ENCODE measurements around the gene PPM1H. TPM values are rescaled to one million over a fixed set of nuclear protein-coding genes. Genes with fewer than 3 reads are reported as not detected.

Gene PPM1H
- total and polyA plus RNA-seq, 2 of the 8 experiments (the other 6 are each of a cell fraction or from before 2014, with no cell fraction given): 16.4 to 36.1 TPM

DNA sequence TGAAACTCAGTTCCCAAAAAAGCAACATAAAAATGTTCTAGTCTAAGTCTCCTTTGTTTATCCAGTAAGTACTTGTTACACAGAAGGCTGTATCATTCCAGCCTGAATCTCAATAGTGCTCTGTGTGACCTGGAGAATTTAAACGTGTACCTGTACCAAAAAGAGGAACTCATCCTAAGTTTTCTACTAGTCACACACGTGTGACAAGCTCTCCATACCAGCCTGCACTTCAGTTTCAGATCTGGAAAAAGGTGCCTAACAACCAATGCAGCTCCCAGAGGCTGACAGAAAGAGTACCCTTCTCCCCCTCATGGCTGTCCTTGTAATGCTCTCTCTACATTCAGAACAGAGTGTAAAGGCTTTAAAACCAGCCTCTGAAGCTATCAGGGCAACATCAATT, 27.4 kb downstream of the PPM1H start:
- Histone ChIP-seq H3K4me1 (replicated peaks in 1 of 4; ENCODE audit: control insufficient read depth in 3 of 4, insufficient read depth in 4 of 4, low read length in 3 of 4) (peaks cover 0 to 4% (median under 1%) of the 10 kb centered on the region in 4 experiments; a peak in 2 of 7 replicates), H3K36me3 (ENCODE audit: control insufficient read depth in 2 of 4, insufficient read depth in 4 of 4, low read length in 3 of 4) (no peaks in the 10 kb centered on the region), H3K4me2 (ENCODE audit: insufficient read depth in 1 of 2, low read depth in 2 of 2, low read length in 2 of 2) (no peak overlapping the region), H4K5ac (ENCODE audit: insufficient read length, low read depth, low read length) (no peak overlapping the region), H4K20me1 (replicated peaks in 1 of 2; ENCODE audit: control insufficient read depth in 1 of 2, insufficient read depth in 2 of 2, low read length in 2 of 2) (no peaks in the 10 kb centered on the region), H2AFZ (ENCODE audit: low read length) (no peak overlapping the region), H2BK120ac (replicated peaks; ENCODE audit: low read depth, low read length) (no peak overlapping the region), H3K23ac (ENCODE audit: insufficient read length) (no peak overlapping the region), H4K91ac (replicated peaks; ENCODE audit: insufficient read length, low read length) (no peak overlapping the region), H3K4me3 (ENCODE audit: extremely low read depth in 1 of 4, insufficient read depth in 2 of 4, low read depth in 3 of 4, low read length in 4 of 4) (no peak overlapping the region), H3K4ac (replicated peaks; ENCODE audit: insufficient read length, low read depth, low read length) (no peak overlapping the region), H4K8ac (ENCODE audit: extremely low read depth, insufficient read depth, low read length) (no peak overlapping the region), H3K9ac (replicated peaks in 1 of 4; ENCODE audit: extremely low read depth in 1 of 4, low read depth in 3 of 4, low read length in 3 of 4) (no peak overlapping the region), H3K27ac (ENCODE audit: low read depth, low read length) (no peak overlapping the region), H3K23me2 (ENCODE audit: low read depth, low read length) (no peaks in the 10 kb centered on the region), H3K79me2 (ENCODE audit: control insufficient read depth in 1 of 2, insufficient read depth in 2 of 2, low read length in 2 of 2) (peaks cover 4 to 17% of the 10 kb centered on the region in 2 experiments; a peak in 2 of 4 replicates), H2BK5ac (ENCODE audit: low read depth, low read length) (no peak overlapping the region), H3K18ac (ENCODE audit: extremely low read depth, low read length) (no peak overlapping the region), H3K14ac (ENCODE audit: insufficient read length) (no peak overlapping the region), H3K56ac (replicated peaks; ENCODE audit: insufficient read length, low read depth, low read length) (no peak overlapping the region), H3K79me1 (ENCODE audit: low read depth, low read length) (peaks cover 8% of the 10 kb centered on the region; the same call in 1 of the 2 replicates), H2AK5ac (ENCODE audit: low read depth, low read length) (no peak overlapping the region), H2BK20ac (ENCODE audit: low read length) (no peak overlapping the region), H3K27me3 (replicated peaks in 1 of 4; ENCODE audit: control insufficient read depth in 3 of 4, extremely low read depth in 1 of 4, insufficient read depth in 3 of 4, low read length in 3 of 4) (no peaks in the 10 kb centered on the region), H2BK12ac (ENCODE audit: low read depth, low read length) (no peak overlapping the region), H3K9me3 (ENCODE audit: insufficient read depth in 2 of 2, low read depth in 1 of 2, low read length in 1 of 2) (no peaks in the 10 kb centered on the region), H2BK15ac (ENCODE audit: low read length) (no peak overlapping the region)
- no peak for FAIRE-seq
- 64% methylated on average over 2 of the region's 2 CpGs; no CpG with 5 or more reads in 1 of the 2 experiments for WGBS, 2 experiments (ENCODE audit: extremely low coverage in 1 of 2, insufficient coverage in 1 of 2, insufficient read length in 1 of 2, insufficient replicate concordance in 2 of 2, low coverage in 1 of 2, low lambda C conversion rate in 2 of 2, missing lambda C conversion rate in 1 of 2)
- POLR2A ChIA-PET (ENCODE audit: partially characterized antibody): interaction anchor here (0.9 to 1.1 kb wide), 2 partner anchors 27 to 33 kb away, joined by 3 read pairs; partner anchors contain the start of gene PPM1H
- CTCF ChIA-PET (ENCODE audit: partially characterized antibody): interaction anchor here (0.9 to 3.1 kb wide), 5 partner anchors 10 to 564 kb away, joined by 3 to 10 read pairs (median 3); no protein-coding TSS in a partner anchor
- DNase-seq (ENCODE audit: low read depth in 1 of 2, low spot score in 2 of 2): no peak
- TF ChIP-seq ASH2L (IDR thresholded peaks at IDR 0.05; ENCODE audit: low read length) (no peak), BCL11A (IDR thresholded peaks at IDR 0.05; ENCODE audit: low read depth in 2 of 2, low read length in 2 of 2) (no peak), SAP30 (IDR thresholded peaks at IDR 0.05; ENCODE audit: insufficient read depth, insufficient replicate concordance, low read length) (no peak), TAF1 (IDR thresholded peaks at IDR 0.05; ENCODE audit: low read depth, low read length) (no peak), SIX5 (IDR thresholded peaks at IDR 0.05; ENCODE audit: low read depth, low read length) (no peak), CREB1 (IDR thresholded peaks at IDR 0.05) (no peak), JUN (IDR thresholded peaks at IDR 0.05; ENCODE audit: low read depth, low read length) (no peak), RAD21 (IDR thresholded peaks at IDR 0.05 in 1 of 2, conservative IDR thresholded peaks at IDR 0.05 in 1 of 2; ENCODE audit: low read depth in 2 of 2, low read length in 2 of 2) (no peak), CHD1 (IDR thresholded peaks at IDR 0.05; ENCODE audit: low read depth, low read length) (no peak), PHF8 (conservative IDR thresholded peaks at IDR 0.05; ENCODE audit: low read depth, low read length) (no peak)
- TF ChIP-seq, protein P1, sequence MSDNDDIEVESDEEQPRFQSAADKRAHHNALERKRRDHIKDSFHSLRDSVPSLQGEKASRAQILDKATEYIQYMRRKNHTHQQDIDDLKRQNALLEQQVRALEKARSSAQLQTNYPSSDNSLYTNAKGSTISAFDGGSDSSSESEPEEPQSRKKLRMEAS (IDR thresholded peaks at IDR 0.05): no peak
- TF ChIP-seq, protein P2, sequence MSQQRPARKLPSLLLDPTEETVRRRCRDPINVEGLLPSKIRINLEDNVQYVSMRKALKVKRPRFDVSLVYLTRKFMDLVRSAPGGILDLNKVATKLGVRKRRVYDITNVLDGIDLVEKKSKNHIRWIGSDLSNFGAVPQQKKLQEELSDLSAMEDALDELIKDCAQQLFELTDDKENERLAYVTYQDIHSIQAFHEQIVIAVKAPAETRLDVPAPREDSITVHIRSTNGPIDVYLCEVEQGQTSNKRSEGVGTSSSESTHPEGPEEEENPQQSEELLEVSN (IDR thresholded peaks at IDR 0.05): no peak
